Measurements from ENCODE around the gene RAB36. TPM values are rescaled to one million over a fixed set of nuclear protein-coding genes. Genes with fewer than 3 reads are reported as not detected.

Gene RAB36
- total RNA-seq, 1 donor from 2014 or later: 0.26 TPM

- DNase-seq (ENCODE audit: low read depth): no peak
- Histone ChIP-seq H3K36me3 (ENCODE audit: control insufficient read depth, insufficient read depth, low read length) (no peaks in the 10 kb centered on the region), H3K4me3 (ENCODE audit: low read depth, low read length) (no peak overlapping the region), H3K27me3 (ENCODE audit: control insufficient read depth, insufficient read depth, low read length) (no peaks in the 10 kb centered on the region)
- TF ChIP-seq, protein P1, sequence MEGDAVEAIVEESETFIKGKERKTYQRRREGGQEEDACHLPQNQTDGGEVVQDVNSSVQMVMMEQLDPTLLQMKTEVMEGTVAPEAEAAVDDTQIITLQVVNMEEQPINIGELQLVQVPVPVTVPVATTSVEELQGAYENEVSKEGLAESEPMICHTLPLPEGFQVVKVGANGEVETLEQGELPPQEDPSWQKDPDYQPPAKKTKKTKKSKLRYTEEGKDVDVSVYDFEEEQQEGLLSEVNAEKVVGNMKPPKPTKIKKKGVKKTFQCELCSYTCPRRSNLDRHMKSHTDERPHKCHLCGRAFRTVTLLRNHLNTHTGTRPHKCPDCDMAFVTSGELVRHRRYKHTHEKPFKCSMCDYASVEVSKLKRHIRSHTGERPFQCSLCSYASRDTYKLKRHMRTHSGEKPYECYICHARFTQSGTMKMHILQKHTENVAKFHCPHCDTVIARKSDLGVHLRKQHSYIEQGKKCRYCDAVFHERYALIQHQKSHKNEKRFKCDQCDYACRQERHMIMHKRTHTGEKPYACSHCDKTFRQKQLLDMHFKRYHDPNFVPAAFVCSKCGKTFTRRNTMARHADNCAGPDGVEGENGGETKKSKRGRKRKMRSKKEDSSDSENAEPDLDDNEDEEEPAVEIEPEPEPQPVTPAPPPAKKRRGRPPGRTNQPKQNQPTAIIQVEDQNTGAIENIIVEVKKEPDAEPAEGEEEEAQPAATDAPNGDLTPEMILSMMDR (IDR thresholded peaks at IDR 0.05; ENCODE audit: insufficient read depth, low read length, severe bottlenecking): no peak
- no peak for FAIRE-seq
Measured at GRCh38 chr22:23103199-23103954, 41.9 kb upstream of the RAB36 start.

DNA sequence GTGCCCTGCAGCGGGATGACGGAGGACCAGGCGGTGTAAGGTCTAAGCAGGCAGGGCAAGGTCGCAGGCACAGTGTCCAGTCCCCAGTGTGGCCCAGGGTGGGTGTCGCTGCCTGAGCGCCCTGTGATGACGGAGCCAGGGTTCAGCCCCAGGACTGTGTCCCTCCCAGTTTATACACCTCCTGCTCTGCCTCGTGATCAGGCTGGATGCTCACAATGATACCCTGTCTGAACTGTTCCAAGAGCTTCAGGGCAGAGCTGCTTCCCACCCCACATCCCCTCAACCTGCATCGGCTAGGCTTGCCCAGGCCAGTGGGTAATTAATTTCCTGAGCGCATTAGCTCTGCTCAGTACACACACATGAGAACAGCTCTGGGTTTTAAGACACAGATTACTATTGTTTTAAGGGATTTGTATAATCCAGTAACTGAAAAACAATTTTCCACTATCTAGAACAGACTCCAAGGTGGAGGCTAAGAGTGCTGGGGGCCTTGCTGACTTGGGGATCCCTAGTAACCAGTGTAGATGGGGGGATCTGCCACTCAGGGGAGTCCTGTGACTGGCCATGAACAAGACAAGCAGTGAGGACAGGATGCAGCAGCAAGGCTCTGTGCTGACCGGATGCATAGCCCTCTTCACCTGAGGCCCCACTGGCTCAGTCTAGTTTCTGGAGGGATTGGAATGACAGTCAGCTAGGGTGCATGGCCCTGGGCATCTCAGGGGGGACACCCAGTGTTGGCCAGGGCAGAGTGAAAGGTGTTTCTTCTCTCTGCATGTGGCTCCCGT lies 40.9 kb upstream of the RAB36 start:
- FAIRE-seq (no peak), DNase-seq (ENCODE audit: low read depth) (no peak)
- Histone ChIP-seq H3K4me3 (ENCODE audit: low read depth, low read length) (no peak overlapping the region), H3K27me3 (ENCODE audit: control insufficient read depth, insufficient read depth, low read length) (no peaks in the 10 kb centered on the region), H3K36me3 (ENCODE audit: control insufficient read depth, insufficient read depth, low read length) (no peaks in the 10 kb centered on the region)
- TF ChIP-seq, protein P1 (IDR thresholded peaks at IDR 0.05; ENCODE audit: insufficient read depth, low read length, severe bottlenecking): no peak

- Histone ChIP-seq H3K36me3 (ENCODE audit: control insufficient read depth, insufficient read depth, low read length) (no peaks in the 10 kb centered on the region), H3K4me3 (ENCODE audit: low read depth, low read length) (no peak overlapping the region), H3K27me3 (ENCODE audit: control insufficient read depth, insufficient read depth, low read length) (no peaks in the 10 kb centered on the region)
- DNase-seq (ENCODE audit: low read depth) (no peak), FAIRE-seq (no peak)
- TF ChIP-seq, protein P1 (IDR thresholded peaks at IDR 0.05; ENCODE audit: insufficient read depth, low read length, severe bottlenecking): no peak
Measured at GRCh38 chr22:23105304-23105703, 40.0 kb upstream of the RAB36 start.

DNA sequence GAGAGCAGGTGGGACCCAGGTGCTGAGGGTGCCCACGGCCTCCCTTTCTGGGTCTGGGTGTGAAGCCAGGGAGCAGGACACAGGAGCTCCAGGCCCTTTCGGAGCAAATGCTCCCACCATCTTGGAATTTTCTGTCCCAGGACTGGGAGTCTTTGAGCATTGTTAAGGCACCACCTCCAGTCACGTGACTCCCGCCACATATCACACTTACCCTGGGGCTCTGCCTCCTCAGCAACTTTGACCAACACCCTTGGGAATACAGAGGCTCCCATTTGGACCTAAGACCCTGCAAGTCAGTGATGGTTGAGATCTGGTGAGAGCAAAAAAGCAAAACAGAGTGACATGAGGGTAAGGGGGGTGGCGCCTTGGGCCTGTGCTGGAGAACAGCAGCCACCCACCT lies 39.4 kb upstream of the RAB36 start:
- Histone ChIP-seq H3K27me3 (ENCODE audit: control insufficient read depth, insufficient read depth, low read length) (no peaks in the 10 kb centered on the region), H3K36me3 (ENCODE audit: control insufficient read depth, insufficient read depth, low read length) (no peaks in the 10 kb centered on the region), H3K4me3 (ENCODE audit: low read depth, low read length) (no peak overlapping the region)
- TF ChIP-seq, protein P1 (IDR thresholded peaks at IDR 0.05; ENCODE audit: insufficient read depth, low read length, severe bottlenecking): no peak
- DNase-seq (ENCODE audit: low read depth) (no peak), FAIRE-seq (no peak)

- FAIRE-seq (no peak), DNase-seq (ENCODE audit: low read depth) (no peak)
- TF ChIP-seq, protein P1 (IDR thresholded peaks at IDR 0.05; ENCODE audit: insufficient read depth, low read length, severe bottlenecking): no peak
Measured at GRCh38 chr22:23106344-23106743, 38.9 kb upstream of the RAB36 start.

More at GRCh38 chr22:23106344-23106743, 38.9 kb upstream of the RAB36 start:
- H3K27me3 ChIP-seq (ENCODE audit: control insufficient read depth, insufficient read depth, low read length): no peaks in the 10 kb centered on the region
- no peaks in the 10 kb centered on the region for H3K36me3 ChIP-seq (ENCODE audit: control insufficient read depth, insufficient read depth, low read length)
- H3K4me3 ChIP-seq (ENCODE audit: low read depth, low read length): no peak overlapping the region
